Right ventricle myocardium inferior (tissue), 1 donor: ENCODE results near the gene PRDM9. TPM values are rescaled to one million over a fixed set of nuclear protein-coding genes. Genes with fewer than 3 reads are reported as not detected.
"Not testable (repeated sequence)": the region's sequence is repeated elsewhere in the genome, so short reads cannot be mapped to it uniquely, and the experiment has no call there.

Experiments
- ATAC-seq: fragments of 200-7000 bp; cut with Tn5 transposase; one replicate; pipeline ENCODE4 v1.9.1; 2020; ENCODE audit warnings: mild to moderate bottlenecking, moderate library complexity
- DNase-seq: peaks from one replicate; pipeline ENCODE4 v3.0.0; 2021; ENCODE audit errors: missing footprints
- intact Hi-C: fragments of 100-400 bp; cut with DNase I; formaldehyde crosslinking; loops from one replicate; pipeline ENCODE4 v1.11.0; 2022
- total RNA-seq: library from RNA; stranded (reverse); fragmentation: NEBNext Ultra II Directional; extraction: Animal tissue kit (Norgen Biotek cat#: 25700); gene quantifications from one replicate; pipeline ENCODE4 v1.2.1, GENCODE V29; 2021
- donor health status: DM: no; HTN: yes; CAD: no; lungs with severe emphysema.

Gene PRDM9
- total RNA-seq, 1 donor from 2014 or later = not detected

DNA sequence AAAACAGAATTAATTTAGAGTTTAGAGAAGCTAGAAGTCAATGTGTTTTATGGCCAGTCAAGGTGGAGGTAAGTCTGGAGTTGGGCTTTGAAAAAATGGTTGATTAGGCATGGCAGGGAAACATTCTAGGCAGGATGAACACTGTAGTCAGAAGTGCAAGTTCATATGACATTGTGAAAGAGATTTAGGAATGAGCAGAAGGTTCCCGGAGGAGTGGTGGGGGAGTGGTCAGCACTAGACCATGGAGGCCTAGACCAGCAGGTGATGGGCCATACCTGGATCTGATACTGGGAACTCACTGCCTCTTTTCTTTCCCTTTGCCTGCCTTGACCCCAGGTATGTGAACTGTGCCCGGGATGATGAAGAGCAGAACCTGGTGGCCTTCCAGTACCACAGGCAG is 16.6 kb downstream of the PRDM9 start:
- ATAC-seq (no peak), DNase-seq (no peak)
- intact Hi-C loops = no loop called here

GRCh38 chr5:23525751-23526150 is 18.3 kb downstream of the PRDM9 start:
- ATAC-seq (no peak), DNase-seq (no peak)
- intact Hi-C loops = no loop called here

DNA sequence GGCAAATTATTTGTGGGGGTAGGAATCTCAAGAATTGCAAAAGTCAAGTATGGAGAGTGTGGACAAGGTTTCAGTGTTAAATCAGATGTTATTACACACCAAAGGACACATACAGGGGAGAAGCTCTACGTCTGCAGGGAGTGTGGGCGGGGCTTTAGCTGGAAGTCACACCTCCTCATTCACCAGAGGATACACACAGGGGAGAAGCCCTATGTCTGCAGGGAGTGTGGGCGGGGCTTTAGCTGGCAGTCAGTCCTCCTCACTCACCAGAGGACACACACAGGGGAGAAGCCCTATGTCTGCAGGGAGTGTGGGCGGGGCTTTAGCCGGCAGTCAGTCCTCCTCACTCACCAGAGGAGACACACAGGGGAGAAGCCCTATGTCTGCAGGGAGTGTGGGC is 19.2 kb downstream of the PRDM9 start:
- DNase-seq, intact Hi-C loops, ATAC-seq: not testable (repeated sequence)

DNA sequence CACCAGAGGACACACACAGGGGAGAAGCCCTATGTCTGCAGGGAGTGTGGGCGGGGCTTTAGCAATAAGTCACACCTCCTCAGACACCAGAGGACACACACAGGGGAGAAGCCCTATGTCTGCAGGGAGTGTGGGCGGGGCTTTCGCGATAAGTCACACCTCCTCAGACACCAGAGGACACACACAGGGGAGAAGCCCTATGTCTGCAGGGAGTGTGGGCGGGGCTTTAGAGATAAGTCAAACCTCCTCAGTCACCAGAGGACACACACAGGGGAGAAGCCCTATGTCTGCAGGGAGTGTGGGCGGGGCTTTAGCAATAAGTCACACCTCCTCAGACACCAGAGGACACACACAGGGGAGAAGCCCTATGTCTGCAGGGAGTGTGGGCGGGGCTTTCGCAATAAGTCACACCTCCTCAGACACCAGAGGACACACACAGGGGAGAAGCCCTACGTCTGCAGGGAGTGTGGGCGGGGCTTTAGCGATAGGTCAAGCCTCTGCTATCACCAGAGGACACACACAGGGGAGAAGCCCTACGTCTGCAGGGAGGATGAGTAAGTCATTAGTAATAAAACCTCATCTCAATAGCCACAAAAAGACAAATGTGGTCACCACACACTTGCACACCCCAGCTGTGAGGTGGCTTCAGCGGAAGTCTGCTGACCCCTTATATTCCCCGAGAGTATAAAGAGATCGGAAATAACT is 20.0 kb downstream of the PRDM9 start:
- ATAC-seq, DNase-seq, intact Hi-C loops: not testable (repeated sequence)

GRCh38 chr5:23528677-23529076 is 21.3 kb downstream of the PRDM9 start:
- no peak for DNase-seq
- intact Hi-C loops = no loop called here
- no peak for ATAC-seq

GRCh38 chr5:23530571-23530970 is 23.2 kb downstream of the PRDM9 start:
- ATAC-seq = no peak
- intact Hi-C loops = no loop called here

DNA sequence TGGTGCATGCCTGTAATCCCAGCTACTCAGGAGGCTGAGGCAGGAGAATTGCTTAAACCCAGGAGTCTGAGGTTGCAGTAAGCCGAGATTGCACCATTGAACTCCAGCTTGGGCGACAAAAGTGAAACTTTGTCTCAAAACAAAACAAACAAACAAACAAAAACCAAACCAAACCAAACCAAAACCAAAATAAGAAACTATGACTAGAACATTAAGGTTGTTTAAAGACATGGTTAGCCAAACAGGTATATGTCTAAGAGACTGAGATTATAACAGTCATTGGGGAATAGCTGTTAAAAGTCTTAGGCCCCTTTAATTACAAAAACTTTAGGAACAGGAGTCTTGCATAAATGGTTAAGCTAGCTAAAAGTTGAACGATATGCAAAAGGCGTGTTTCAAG is 63.6 kb downstream of the PRDM9 start:
- ATAC-seq (no peak), DNase-seq (no peak)
- intact Hi-C loops = no loop called here

More at GRCh38 chr5:23530571-23530970, 23.2 kb downstream of the PRDM9 start:
- no peak for DNase-seq
